ENCODE measurements around the gene SSR3.

DNA sequence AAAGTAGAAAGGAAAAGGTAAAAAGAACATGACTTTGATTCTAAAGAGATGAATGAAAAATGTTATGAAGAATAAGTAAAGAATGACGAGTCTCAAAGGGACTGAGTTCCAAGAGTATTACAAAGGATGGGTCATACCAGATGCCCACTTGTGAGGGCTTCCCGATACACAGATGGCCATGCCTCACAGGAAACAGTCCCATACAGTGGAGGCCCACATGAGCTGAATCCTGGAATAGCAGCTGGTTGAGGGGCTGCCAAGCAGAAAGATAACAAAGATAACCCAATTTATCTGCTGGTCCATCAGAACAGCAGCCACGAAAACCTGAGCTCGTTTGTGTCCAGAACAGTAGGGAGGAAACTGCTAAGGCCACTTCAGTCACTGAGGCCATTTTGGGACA lies 3.7 kb downstream of the SSR3 start:
- TF ChIP-seq, protein P1, sequence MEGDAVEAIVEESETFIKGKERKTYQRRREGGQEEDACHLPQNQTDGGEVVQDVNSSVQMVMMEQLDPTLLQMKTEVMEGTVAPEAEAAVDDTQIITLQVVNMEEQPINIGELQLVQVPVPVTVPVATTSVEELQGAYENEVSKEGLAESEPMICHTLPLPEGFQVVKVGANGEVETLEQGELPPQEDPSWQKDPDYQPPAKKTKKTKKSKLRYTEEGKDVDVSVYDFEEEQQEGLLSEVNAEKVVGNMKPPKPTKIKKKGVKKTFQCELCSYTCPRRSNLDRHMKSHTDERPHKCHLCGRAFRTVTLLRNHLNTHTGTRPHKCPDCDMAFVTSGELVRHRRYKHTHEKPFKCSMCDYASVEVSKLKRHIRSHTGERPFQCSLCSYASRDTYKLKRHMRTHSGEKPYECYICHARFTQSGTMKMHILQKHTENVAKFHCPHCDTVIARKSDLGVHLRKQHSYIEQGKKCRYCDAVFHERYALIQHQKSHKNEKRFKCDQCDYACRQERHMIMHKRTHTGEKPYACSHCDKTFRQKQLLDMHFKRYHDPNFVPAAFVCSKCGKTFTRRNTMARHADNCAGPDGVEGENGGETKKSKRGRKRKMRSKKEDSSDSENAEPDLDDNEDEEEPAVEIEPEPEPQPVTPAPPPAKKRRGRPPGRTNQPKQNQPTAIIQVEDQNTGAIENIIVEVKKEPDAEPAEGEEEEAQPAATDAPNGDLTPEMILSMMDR (IDR thresholded peaks at IDR 0.05; ENCODE audit: low read length): no peak
- no peak for TF ChIP-seq EZH2phosphoT487 (IDR thresholded peaks at IDR 0.05; ENCODE audit: low read length)
